NOMO-1 treated with DMSO at 0.1 percent for 48 hours (cell line): ENCODE measurements around the gene IWS1.
A peak's percentile ranks its signal among the peaks of the same experiment; 100 is the strongest.
"Not testable (repeated sequence)": the region's sequence is repeated elsewhere in the genome, so short reads cannot be mapped to it uniquely, and the experiment has no call there.

Experiments
- DNase-seq: peaks from one replicate; lab custom pipeline; 2025; ENCODE audit not compliant: unreplicated experiment; lab: John Stamatoyannopoulos, UW

IWS1 gene

GRCh38 chr2:127530245-127531140, 4.2 kb upstream of the IWS1 start:
- no peak for DNase-seq

GRCh38 chr2:127529416-127529815, 3.1 kb upstream of the IWS1 start:
- DNase-seq: not testable (repeated sequence)

GRCh38 chr2:127528487-127528886, 2.2 kb upstream of the IWS1 start:
- DNase-seq: no peak

GRCh38 chr2:127527001-127527804, 914 bp upstream of the IWS1 start:
- DNase-seq: peak; percentile 53

GRCh38 chr2:127525691-127526131, 578 bp downstream of the IWS1 start:
- peak; percentile 52 for DNase-seq

GRCh38 chr2:127524198-127524834, 2.0 kb downstream of the IWS1 start:
- not testable (repeated sequence) for DNase-seq

- DNase-seq: no peak
These were observed 2.9 kb downstream of the IWS1 start for GRCh38 chr2:127523269-127523939.

GRCh38 chr2:127520424-127520823, 5.9 kb downstream of the IWS1 start:
- no peak for DNase-seq

- DNase-seq: no peak
These were observed 8.8 kb downstream of the IWS1 start for GRCh38 chr2:127517465-127517864.

GRCh38 chr2:127516041-127516762, 10.1 kb downstream of the IWS1 start:
- DNase-seq: no peak

- no peak for DNase-seq
These were observed 10.8 kb downstream of the IWS1 start for GRCh38 chr2:127515383-127515915.

- no peak for DNase-seq
These were observed 11.8 kb downstream of the IWS1 start for GRCh38 chr2:127514485-127514884.

GRCh38 chr2:127514076-127514475, 12.2 kb downstream of the IWS1 start:
- DNase-seq: no peak

GRCh38 chr2:127512362-127512761, 13.9 kb downstream of the IWS1 start:
- DNase-seq: no peak

- no peak for DNase-seq
These were observed 14.4 kb downstream of the IWS1 start for GRCh38 chr2:127511917-127512316.

- no peak for DNase-seq
These were observed 15.1 kb downstream of the IWS1 start for GRCh38 chr2:127511090-127511695.

GRCh38 chr2:127510073-127510472, 16.2 kb downstream of the IWS1 start:
- no peak for DNase-seq

- DNase-seq: peak; percentile 82
These were observed 17.7 kb downstream of the IWS1 start for GRCh38 chr2:127508631-127509034.

GRCh38 chr2:127508023-127508630, 18.2 kb downstream of the IWS1 start:
- no peak for DNase-seq
